Liver (tissue), 9 donors: ENCODE results near the gene COX7A2. TPM values are rescaled to one million over a fixed set of nuclear protein-coding genes. Genes with fewer than 3 reads are reported as not detected.

Experiments
- DNase-seq: peaks from one replicate; pipeline ENCODE4 v3.0.0-alpha.2; 2017; ENCODE audit warnings: low spot score
- H3K27ac ChIP-seq, 2 donors: one replicate each; pipeline ENCODE4 v1.7.0; 2013; ENCODE audit warnings: inconsistent platforms in 2 of 2, low read length in 2 of 2, control low read depth in 1 of 2, low read depth in 1 of 2, mild to moderate bottlenecking in 1 of 2
- H3K27me3 ChIP-seq, 4 donors: one replicate each; pipeline versions ENCODE4 v1.6.1 to v1.7.0; 2013; ENCODE audit warnings: low read length in 3 of 4, inconsistent platforms in 1 of 4, mild to moderate bottlenecking in 1 of 4, moderate library complexity in 1 of 4; ENCODE audit not compliant: control insufficient read depth in 4 of 4, insufficient read depth in 4 of 4
- H3K36me3 ChIP-seq, 4 donors: one replicate each; pipeline versions ENCODE4 v1.6.1 to v1.7.0; 2013; ENCODE audit warnings: low read length in 3 of 4, mild to moderate bottlenecking in 3 of 4, low read depth in 1 of 4, moderate library complexity in 1 of 4; ENCODE audit not compliant: control insufficient read depth in 4 of 4, insufficient read depth in 3 of 4
- H3K4me1 ChIP-seq, 4 donors: one replicate each; pipeline versions ENCODE4 v1.6.1 to v1.7.0; 2013; ENCODE audit warnings: low read length in 3 of 4, mild to moderate bottlenecking in 3 of 4, moderate library complexity in 1 of 4; ENCODE audit not compliant: control insufficient read depth in 4 of 4, insufficient read depth in 4 of 4
- H3K4me3 ChIP-seq, 3 donors: one replicate each; pipeline versions ENCODE4 v1.6.1 to v1.7.0; 2013; ENCODE audit warnings: low read length in 3 of 3, control low read depth in 1 of 3, low read depth in 1 of 3, mild to moderate bottlenecking in 1 of 3
- H3K9ac ChIP-seq, 2 donors: one replicate each; pipeline ENCODE4 v1.7.0; 2013; ENCODE audit warnings: low read length in 2 of 2, mild to moderate bottlenecking in 2 of 2, moderate library complexity in 2 of 2, control low read depth in 1 of 2, low read depth in 1 of 2
- H3K9me3 ChIP-seq, 4 donors: one replicate each; pipeline versions ENCODE4 v1.6.1 to v1.7.0; 2013; ENCODE audit warnings: low read length in 3 of 4; ENCODE audit not compliant: control insufficient read depth in 4 of 4
- ATF3 ChIP-seq: IDR thresholded peaks from 2 replicates; pipeline ENCODE4 v1.6.1; 2016; ENCODE audit warnings: antibody characterized with exemption
- CTCF ChIP-seq: fragments of 150-350 bp; IDR thresholded peaks from 2 replicates; pipeline ENCODE4 v1.5.1; 2017; ENCODE audit warnings: improper control_type of control experiment, low read depth, low read length; ENCODE audit not compliant: missing input control
- FOXA1 ChIP-seq: IDR thresholded peaks from 2 replicates; pipeline ENCODE4 v1.6.1; 2016; ENCODE audit warnings: antibody characterized with exemption
- GABPA ChIP-seq, 2 donors: IDR thresholded peaks in 1 of 2; conservative IDR thresholded peaks in 1 of 2; 2 replicates each; pipeline ENCODE4 v1.6.1; 2016; ENCODE audit warnings: antibody characterized with exemption in 2 of 2, mild to moderate bottlenecking in 1 of 2, moderate library complexity in 1 of 2
- HNF4A ChIP-seq, 2 donors: conservative IDR thresholded peaks; 2 replicates each; pipeline ENCODE4 v1.6.1; 2016; ENCODE audit warnings: antibody characterized with exemption in 2 of 2, mild to moderate bottlenecking in 2 of 2
- HNF4G ChIP-seq: IDR thresholded peaks from 2 replicates; pipeline ENCODE4 v1.6.1; 2016; ENCODE audit warnings: antibody characterized with exemption
- JUND ChIP-seq, 2 donors: IDR thresholded peaks; 2 replicates each; pipeline ENCODE4 v1.6.1; 2016; ENCODE audit warnings: antibody characterized with exemption in 2 of 2
- MAX ChIP-seq: IDR thresholded peaks from 2 replicates; pipeline ENCODE4 v1.6.1; 2016; ENCODE audit warnings: antibody characterized with exemption
- NR2F2 ChIP-seq: IDR thresholded peaks from 2 replicates; pipeline ENCODE4 v1.6.1; 2016; ENCODE audit warnings: antibody characterized with exemption
- RAD21 ChIP-seq, 2 donors: IDR thresholded peaks; 2 replicates each; pipeline ENCODE4 v1.6.1; 2016; ENCODE audit warnings: antibody characterized with exemption in 2 of 2, mild to moderate bottlenecking in 2 of 2
- REST ChIP-seq: IDR thresholded peaks from 2 replicates; pipeline ENCODE4 v1.6.1; 2016; ENCODE audit warnings: antibody characterized with exemption, mild to moderate bottlenecking
- RXRA ChIP-seq, 2 donors: IDR thresholded peaks; 2 replicates each; pipeline ENCODE4 v1.6.1; 2017 to 2018; ENCODE audit warnings: antibody characterized with exemption in 2 of 2, mild to moderate bottlenecking in 1 of 2
- SP1 ChIP-seq: IDR thresholded peaks from 2 replicates; pipeline ENCODE4 v1.6.1; 2018; ENCODE audit warnings: antibody characterized with exemption, mild to moderate bottlenecking
- TAF1 ChIP-seq: conservative IDR thresholded peaks from 2 replicates; pipeline ENCODE4 v1.6.1; 2016; ENCODE audit warnings: antibody characterized with exemption, mild to moderate bottlenecking
- YY1 ChIP-seq: IDR thresholded peaks from 2 replicates; pipeline ENCODE4 v1.6.1; 2016; ENCODE audit warnings: antibody characterized with exemption, mild to moderate bottlenecking
- ZBTB33 ChIP-seq: IDR thresholded peaks from 2 replicates; pipeline ENCODE4 v1.6.1; 2016; ENCODE audit warnings: antibody characterized with exemption
- WGBS: extraction: QIAGEN DNeasy Blood & Tissue Kit; methylation state at CpG from one replicate; pipeline ENCODE4 v1.1.7; 2013; 5-methylcytosine and 5-hydroxymethylcytosine counted together
- polyA plus RNA-seq, 2 donors: library from polyadenylated mRNA; stranded (reverse) in 1 of 2; unstranded in 1 of 2; fragments of 200-250 nt in 1 of 2; fragments of >200 nt in 1 of 2; fragmentation: Nextera tagmentation in 1 of 2; extraction: Ambion mirVana in 1 of 2; gene quantifications; one replicate each; pipeline versions ENCODE4 v1.2.1 to v1.2.3, GENCODE V29; 2013 to 2015
- total RNA-seq, 2 donors: library from RNA; depleted of rRNA; stranded (reverse); fragments of >200 nt; gene quantifications; one replicate each; pipeline ENCODE4 v1.2.3, GENCODE V29; 2014
- donor health status: healthy.
- donor health status: healthy.
- donor health status: healthy.
- donor health status: healthy.
- donor health status: healthy.

The COX7A2 gene
- total and polyA plus RNA-seq, 4 donors = 69.8 to 583 (median 289) TPM

GRCh38 chr6:75235271-75235670 is 8.3 kb downstream of the COX7A2 start:
- no peak for TF ChIP-seq TAF1
- TF ChIP-seq RXRA (IDR thresholded peaks at IDR 0.05) = no peak
- no peak for TF ChIP-seq HNF4A (conservative IDR thresholded peaks at IDR 0.05)
- no peak for TF ChIP-seq MAX
- no peak for TF ChIP-seq ATF3
- TF ChIP-seq GABPA (IDR thresholded peaks at IDR 0.05 in 1 of 2, conservative IDR thresholded peaks at IDR 0.05 in 1 of 2) = no peak
- no peak for TF ChIP-seq SP1
- no peak for TF ChIP-seq YY1
- no peak for TF ChIP-seq CTCF

GRCh38 chr6:75234126-75234865 is 9.3 kb downstream of the COX7A2 start:
- TF ChIP-seq MAX (no peak), NR2F2 (peak; percentile 44)
- no peaks in the 10 kb centered on the region for H3K27me3 ChIP-seq
- DNase-seq = no peak
- WGBS = 65% methylated on average over 3 of the region's 3 CpGs
- H3K9me3 ChIP-seq = no peaks in the 10 kb centered on the region
- peaks cover 0 to 7% (median 2%) of the 10 kb centered on the region in 4 donors for H3K4me1 ChIP-seq
- H3K4me3 ChIP-seq = no peak overlapping the region
- H3K9ac ChIP-seq = no peak overlapping the region
- H3K36me3 ChIP-seq = peaks cover 1 to 22% (median 19%) of the 10 kb centered on the region in 4 donors
- no peak overlapping the region for H3K27ac ChIP-seq

More at GRCh38 chr6:75235271-75235670, 8.3 kb downstream of the COX7A2 start:
- Histone ChIP-seq H3K9me3 (no peaks in the 10 kb centered on the region), H3K4me3 (no peak overlapping the region), H3K9ac (no peak overlapping the region), H3K36me3 (peaks cover 6 to 28% (median 23%) of the 10 kb centered on the region in 4 donors), H3K4me1 (peaks cover 0 to 2% (median 1%) of the 10 kb centered on the region in 4 donors), H3K27ac (no peak overlapping the region), H3K27me3 (no peaks in the 10 kb centered on the region)
- WGBS = 73% methylated on average over 2 of the region's 2 CpGs
- DNase-seq = no peak

- DNase-seq = no peak
- Histone ChIP-seq H3K4me1 (peaks cover 0 to 12% (median 5%) of the 10 kb centered on the region in 4 donors), H3K27ac (no peak overlapping the region), H3K4me3 (no peak overlapping the region), H3K9me3 (no peaks in the 10 kb centered on the region), H3K27me3 (no peaks in the 10 kb centered on the region), H3K9ac (no peak overlapping the region), H3K36me3 (peaks cover 1 to 15% (median 12%) of the 10 kb centered on the region in 4 donors)
- WGBS = 90% methylated on average over 4 of the region's 4 CpGs
- no peak for TF ChIP-seq REST
- TF ChIP-seq NR2F2 = no peak
- TF ChIP-seq RAD21 (IDR thresholded peaks at IDR 0.05) = no peak
- TF ChIP-seq ZBTB33 = no peak
- TF ChIP-seq JUND (IDR thresholded peaks at IDR 0.05) = no peak
- no peak for TF ChIP-seq HNF4G
- TF ChIP-seq MAX = no peak
- TF ChIP-seq ATF3 = no peak
- no peak for TF ChIP-seq FOXA1
- TF ChIP-seq YY1 = no peak
Measured at GRCh38 chr6:75233092-75233615, 10.4 kb downstream of the COX7A2 start.
